OCI-LY3 (cell line): Measurements from ENCODE around the gene ITSN2.

Experiments
- H2AFZ ChIP-seq: fragments of 200-600, 300-600 bp; shearing (Covaris generic); 2 replicates; pipeline ENCODE4 v1.6.0; 2014; ENCODE audit warnings: antibody characterized with exemption, low read depth, low read length
- H3K27ac ChIP-seq: fragments of 200-600, 300-600 bp; sonication (generic); 2 replicates; pipeline ENCODE4 v1.5.1; 2014; ENCODE audit warnings: mild to moderate bottlenecking, low read length, moderate library complexity, mixed read lengths
- H3K27me3 ChIP-seq: fragments of 200-600, 300-600 bp; sonication (generic); 2 replicates; pipeline ENCODE4 v1.6.1; 2014; ENCODE audit warnings: low read depth, low read length, mixed read lengths
- H3K36me3 ChIP-seq: fragments of 200-600, 300-600 bp; sonication (generic); replicated peaks from 2 replicates; pipeline ENCODE3; 2014; ENCODE audit warnings: low read depth, low read length, mixed read lengths
- H3K4me1 ChIP-seq: fragments of 300-600, 200-600 bp; sonication (generic); 2 replicates; pipeline ENCODE4 v1.6.1; 2014; ENCODE audit warnings: low read length, mixed read lengths
- H3K4me2 ChIP-seq: fragments of 200-600, 300-600 bp; sonication (generic); 2 replicates; pipeline ENCODE4 v1.6.1; 2014; ENCODE audit warnings: low read length, mixed read lengths
- H3K4me3 ChIP-seq: fragments of 300-600, 200-600 bp; sonication (generic); 2 replicates; pipeline ENCODE4 v1.5.1; 2014; ENCODE audit warnings: antibody characterized with exemption, mild to moderate bottlenecking, low read length, moderate library complexity
- H3K79me2 ChIP-seq: fragments of 300-600, 200-600 bp; shearing (Covaris generic); 2 replicates; pipeline ENCODE4 v1.6.1; 2014; ENCODE audit warnings: mild to moderate bottlenecking, low read length, mixed read lengths
- H3K9ac ChIP-seq: fragments of 300-600, 200-600 bp; shearing (Covaris generic); 2 replicates; pipeline ENCODE4 v1.6.0; 2014; ENCODE audit warnings: mild to moderate bottlenecking, low read length, moderate library complexity
- H3K9me3 ChIP-seq: fragments of 200-600, 300-600 bp; shearing (Covaris generic); 2 replicates; pipeline ENCODE4 v1.6.1; 2014; ENCODE audit warnings: low read length, mixed read lengths; ENCODE audit not compliant: insufficient read depth
- H4K20me1 ChIP-seq: fragments of 200-600, 300-600 bp; sonication (generic); 2 replicates; pipeline ENCODE4 v1.6.1; 2016; ENCODE audit warnings: low read length, mixed read lengths; ENCODE audit not compliant: insufficient read depth
- CTCF ChIP-seq: fragments of 200-600, 300-600 bp; sonication (generic); IDR thresholded peaks from 2 replicates; pipeline ENCODE4 v1.5.1; 2014; ENCODE audit warnings: antibody characterized with exemption, low read length, low read depth
- EZH2phosphoT487 ChIP-seq: fragments of 200-600 bp; shearing (Covaris generic); IDR thresholded peaks from 2 replicates; pipeline ENCODE4 v1.6.1; 2018; ENCODE audit warnings: antibody characterized with exemption, mixed run types, low read depth

ITSN2 gene

GRCh38 chr2:24352664-24353063 lies 7.7 kb downstream of the ITSN2 start:
- no peak overlapping the region for H3K27ac ChIP-seq
- H3K4me2 ChIP-seq: no peak overlapping the region
- peaks cover 98% of the 10 kb centered on the region for H3K79me2 ChIP-seq

DNA sequence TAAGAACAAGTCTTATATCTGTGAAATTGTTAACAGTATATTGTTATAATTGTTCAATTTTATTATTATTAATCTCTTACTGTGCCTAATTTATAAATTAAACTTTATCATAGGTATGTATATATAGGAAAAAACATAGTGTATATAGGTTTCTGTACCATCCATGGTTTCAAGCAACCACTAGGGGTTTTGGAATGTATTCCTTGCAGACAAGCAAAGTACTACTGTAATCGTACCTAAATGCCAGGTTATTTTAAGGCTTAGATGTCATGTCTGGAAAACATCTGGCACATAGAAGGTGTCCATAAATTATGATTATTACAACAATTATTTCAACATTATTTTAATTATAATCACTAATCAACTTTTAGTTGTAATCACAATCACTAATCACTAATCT lies 8.4 kb downstream of the ITSN2 start:
- Histone ChIP-seq H3K9me3 (no peaks in the 10 kb centered on the region), H3K79me2 (peaks cover 98% of the 10 kb centered on the region)

More at GRCh38 chr2:24352664-24353063, 7.7 kb downstream of the ITSN2 start:
- Histone ChIP-seq H3K36me3 (no peaks in the 10 kb centered on the region), H2AFZ (no peak overlapping the region), H4K20me1 (peaks cover 73% of the 10 kb centered on the region), H3K4me3 (no peak overlapping the region), H3K4me1 (peaks cover 60% of the 10 kb centered on the region), H3K9ac (no peak overlapping the region), H3K27me3 (no peaks in the 10 kb centered on the region), H3K9me3 (no peaks in the 10 kb centered on the region)
- no peak for TF ChIP-seq EZH2phosphoT487
- TF ChIP-seq CTCF: no peak

DNA sequence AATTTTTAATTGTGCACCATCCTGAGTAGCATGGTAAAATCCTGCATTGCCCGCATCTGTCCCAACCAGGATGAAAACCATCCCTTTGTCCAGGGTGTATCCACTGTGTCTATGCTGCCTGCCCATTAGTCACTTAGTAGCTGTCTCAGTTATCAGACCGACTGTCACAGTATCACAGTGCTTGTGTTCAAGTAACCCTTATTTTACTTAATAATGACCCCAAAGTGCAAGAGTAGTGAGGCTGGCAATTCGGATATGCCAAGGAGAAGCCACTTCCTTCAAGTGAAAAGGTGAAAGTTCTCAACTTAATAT lies 8.8 kb downstream of the ITSN2 start:
- peaks cover 98% of the 10 kb centered on the region for H3K79me2 ChIP-seq
- no peak overlapping the region; the same call in 1 of the 2 replicates for H3K4me2 ChIP-seq

More for the DNA sequence above, 8.4 kb downstream of the ITSN2 start:
- H3K4me1 ChIP-seq: peaks cover 60% of the 10 kb centered on the region
- TF ChIP-seq CTCF (0 out of 2 replicates have a peak, but pooled peaks have one; percentile 5), EZH2phosphoT487 (no peak)
- no peak overlapping the region for H2AFZ ChIP-seq
- no peaks in the 10 kb centered on the region for H3K36me3 ChIP-seq
- peaks cover 73% of the 10 kb centered on the region for H4K20me1 ChIP-seq
- H3K9ac ChIP-seq: no peak overlapping the region
- no peak overlapping the region for H3K27ac ChIP-seq
- no peak overlapping the region for H3K4me2 ChIP-seq
- H3K4me3 ChIP-seq: no peak overlapping the region
- no peaks in the 10 kb centered on the region for H3K27me3 ChIP-seq

More for the DNA sequence above, 8.8 kb downstream of the ITSN2 start:
- H2AFZ ChIP-seq: no peak overlapping the region
- H3K9me3 ChIP-seq: no peaks in the 10 kb centered on the region
- no peaks in the 10 kb centered on the region for H3K36me3 ChIP-seq
- H4K20me1 ChIP-seq: peaks cover 73% of the 10 kb centered on the region
- no peak overlapping the region for H3K9ac ChIP-seq
- TF ChIP-seq CTCF (no peak), EZH2phosphoT487 (no peak)
- no peak overlapping the region for H3K27ac ChIP-seq
- no peak overlapping the region for H3K4me3 ChIP-seq
- H3K4me1 ChIP-seq: peaks cover 60% of the 10 kb centered on the region
- no peaks in the 10 kb centered on the region for H3K27me3 ChIP-seq
